H1 (cell line): ENCODE data around the gene VWA3B. TPM values are rescaled to one million over a fixed set of nuclear protein-coding genes. Genes with fewer than 3 reads are reported as not detected.

Experiments
- CTCF ChIA-PET: fragments of 300-600 bp; sonication (Branson Sonifier 250); formaldehyde crosslinking; loops from one replicate; lab custom pipeline; 2021; ENCODE audit not compliant: partially characterized antibody; lab: Charles Lee
- POLR2A ChIA-PET: fragments of 300-600 bp; sonication (Branson Sonifier 250); formaldehyde crosslinking; loops from one replicate; lab custom pipeline; 2021; ENCODE audit warnings: inconsistent platforms; ENCODE audit not compliant: partially characterized antibody; lab: Charles Lee
- DNase-seq, 2 experiments: peaks; one replicate each; pipeline versions ENCODE4 v3.0.0 to v3.0.0-alpha.2; 2010 to 2022; ENCODE audit warnings: low spot score in 2 of 2, low read depth in 1 of 2, mixed read lengths in 1 of 2
- FAIRE-seq: peaks from 2 replicates; lab custom pipeline; 2011; peaks lifted over from hg19 to GRCh38; lab: Jason Lieb, UNC
- H2AFZ ChIP-seq: 2 replicates; pipeline ENCODE4 v1.8.1; 2012; ENCODE audit warnings: low read length, inconsistent platforms
- H2AK5ac ChIP-seq: 2 replicates; pipeline ENCODE4 v1.6.1; 2013; ENCODE audit warnings: low read depth, low read length
- H2BK120ac ChIP-seq: replicated peaks from 2 replicates; pipeline ENCODE3; 2013; ENCODE audit warnings: low read depth, low read length, inconsistent platforms
- H2BK12ac ChIP-seq: 2 replicates; pipeline ENCODE4 v1.6.1; 2013; ENCODE audit warnings: low read depth, low read length
- H2BK15ac ChIP-seq: 2 replicates; pipeline ENCODE4 v1.6.1; 2013; ENCODE audit warnings: low read length
- H2BK20ac ChIP-seq: 2 replicates; pipeline ENCODE4 v1.6.1; 2013; ENCODE audit warnings: low read length
- H2BK5ac ChIP-seq: 2 replicates; pipeline ENCODE4 v1.6.1; 2013; ENCODE audit warnings: low read depth, low read length
- H3K14ac ChIP-seq: 2 replicates; pipeline ENCODE4 v1.6.1; 2013; ENCODE audit warnings: inconsistent platforms; ENCODE audit not compliant: insufficient read length
- H3K18ac ChIP-seq: 2 replicates; pipeline ENCODE4 v1.6.1; 2013; ENCODE audit warnings: low read length; ENCODE audit errors: extremely low read depth
- H3K23ac ChIP-seq: 2 replicates; pipeline ENCODE4 v1.6.1; 2013; ENCODE audit warnings: inconsistent platforms; ENCODE audit not compliant: insufficient read length
- H3K23me2 ChIP-seq: 2 replicates; pipeline ENCODE4 v1.6.1; 2013; ENCODE audit warnings: low read depth, low read length
- H3K27ac ChIP-seq: 2 replicates; pipeline ENCODE4 v1.6.1; 2011; ENCODE audit warnings: low read depth, low read length, inconsistent platforms
- H3K27me3 ChIP-seq, 4 experiments: replicated peaks in 1 of 4; 1 replicate in 1 of 4; 2 replicates in 3 of 4; pipeline versions ENCODE4 v1.6.1 to v1.8.1; 2011 to 2013; ENCODE audit warnings: low read length in 3 of 4, mild to moderate bottlenecking in 3 of 4, inconsistent platforms in 2 of 4, mixed read lengths in 2 of 4, moderate library complexity in 1 of 4; ENCODE audit not compliant: control insufficient read depth in 3 of 4, insufficient read depth in 3 of 4; ENCODE audit errors: extremely low read depth in 1 of 4
- H3K36me3 ChIP-seq, 4 experiments: 2 replicates each; pipeline versions ENCODE4 v1.6.1 to v1.8.1; 2011 to 2013; ENCODE audit warnings: mild to moderate bottlenecking in 4 of 4, low read length in 3 of 4, moderate library complexity in 2 of 4, control low read depth in 1 of 4, inconsistent platforms in 1 of 4; ENCODE audit not compliant: insufficient read depth in 4 of 4, control insufficient read depth in 2 of 4
- H3K4ac ChIP-seq: replicated peaks from 2 replicates; pipeline ENCODE3; 2013; ENCODE audit warnings: low read length, low read depth, mixed read lengths, inconsistent platforms; ENCODE audit not compliant: insufficient read length
- H3K4me1 ChIP-seq, 4 experiments: replicated peaks in 1 of 4; 1 replicate in 1 of 4; 2 replicates in 3 of 4; pipeline versions ENCODE4 v1.6.1 to v1.8.1; 2011 to 2013; ENCODE audit warnings: low read length in 3 of 4, inconsistent platforms in 2 of 4, mixed read lengths in 1 of 4; ENCODE audit not compliant: insufficient read depth in 4 of 4, control insufficient read depth in 3 of 4
- H3K4me2 ChIP-seq, 2 experiments: 2 replicates each; pipeline versions ENCODE4 v1.6.1 to v1.8.1; 2011 to 2013; ENCODE audit warnings: low read depth in 2 of 2, low read length in 2 of 2, control low read depth in 1 of 2, inconsistent platforms in 1 of 2, mild to moderate bottlenecking in 1 of 2; ENCODE audit not compliant: insufficient read depth in 1 of 2
- H3K4me3 ChIP-seq, 4 experiments: fragments of 200-600, 300-600 bp in 1 of 4; sonication (generic), shearing (Covaris generic), sonication (Bioruptor Twin) in 1 of 4; 2 replicates each; pipeline versions ENCODE4 v1.5.1 to v1.8.1; 2011 to 2016; ENCODE audit warnings: low read length in 4 of 4, low read depth in 3 of 4, control low read depth in 2 of 4, inconsistent platforms in 2 of 4, mild to moderate bottlenecking in 2 of 4, mixed read lengths in 1 of 4, moderate library complexity in 1 of 4; ENCODE audit not compliant: insufficient read depth in 2 of 4; ENCODE audit errors: extremely low read depth in 1 of 4
- H3K56ac ChIP-seq: replicated peaks from 2 replicates; pipeline ENCODE3; 2013; ENCODE audit warnings: low read depth, mild to moderate bottlenecking, mixed read lengths, low read length, inconsistent platforms; ENCODE audit not compliant: insufficient read length
- H3K79me1 ChIP-seq: 2 replicates; pipeline ENCODE4 v1.6.1; 2013; ENCODE audit warnings: low read depth, low read length, control low read depth
- H3K79me2 ChIP-seq, 2 experiments: 2 replicates each; pipeline versions ENCODE4 v1.6.1 to v1.8.1; 2012 to 2013; ENCODE audit warnings: low read length in 2 of 2, mild to moderate bottlenecking in 2 of 2, inconsistent platforms in 1 of 2; ENCODE audit not compliant: insufficient read depth in 2 of 2, control insufficient read depth in 1 of 2
- H3K9ac ChIP-seq, 4 experiments: replicated peaks in 1 of 4; 1 replicate in 1 of 4; 2 replicates in 3 of 4; pipeline versions ENCODE4 v1.6.1 to v1.8.1; 2011 to 2013; ENCODE audit warnings: low read depth in 3 of 4, low read length in 3 of 4, control low read depth in 2 of 4, mild to moderate bottlenecking in 2 of 4, moderate library complexity in 2 of 4, inconsistent platforms in 1 of 4; ENCODE audit errors: extremely low read depth in 1 of 4
- H3K9me3 ChIP-seq, 2 experiments: 2 replicates each; pipeline versions ENCODE4 v1.6.1 to v1.8.1; 2012 to 2013; ENCODE audit warnings: mild to moderate bottlenecking in 2 of 2, moderate library complexity in 2 of 2, control low read depth in 1 of 2, inconsistent platforms in 1 of 2, low read depth in 1 of 2, low read length in 1 of 2, mixed read lengths in 1 of 2; ENCODE audit not compliant: insufficient read depth in 2 of 2
- H4K20me1 ChIP-seq, 2 experiments: replicated peaks in 1 of 2; 2 replicates each; pipeline versions ENCODE3 to v1.8.1; 2011 to 2013; ENCODE audit warnings: inconsistent platforms in 2 of 2, low read length in 2 of 2, mild to moderate bottlenecking in 1 of 2; ENCODE audit not compliant: insufficient read depth in 2 of 2, control insufficient read depth in 1 of 2
- H4K5ac ChIP-seq: 2 replicates; pipeline ENCODE4 v1.6.1; 2013; ENCODE audit warnings: low read length, low read depth, mixed read lengths, inconsistent platforms; ENCODE audit not compliant: insufficient read length
- H4K8ac ChIP-seq: 2 replicates; pipeline ENCODE4 v1.8.0; 2013; ENCODE audit warnings: mild to moderate bottlenecking, moderate library complexity, low read length, inconsistent platforms; ENCODE audit not compliant: insufficient read depth; ENCODE audit errors: extremely low read depth
- H4K91ac ChIP-seq: replicated peaks from 2 replicates; pipeline ENCODE3; 2013; ENCODE audit warnings: low read length, mixed read lengths, inconsistent platforms; ENCODE audit not compliant: insufficient read length
- CBX5 ChIP-seq: fragments of 300-800, 300-1000 bp; sonication (generic); IDR thresholded peaks from 2 replicates; pipeline ENCODE4 v1.7.1; 2016; ENCODE audit warnings: antibody characterized with exemption, low read length, low read depth
- CBX8 ChIP-seq: fragments of 300-800, 300-1000 bp; sonication (generic); IDR thresholded peaks from 2 replicates; pipeline ENCODE4 v1.7.1; 2016; ENCODE audit warnings: low read depth, low read length, borderline replicate concordance
- CEBPB ChIP-seq: IDR thresholded peaks from 2 replicates; pipeline ENCODE4 v1.6.1; 2012; ENCODE audit warnings: low read depth, low read length
- EZH2 ChIP-seq: fragments of 200-600 bp; sonication (generic); IDR thresholded peaks from 2 replicates; pipeline ENCODE4 v1.7.1; 2012; ENCODE audit warnings: low read depth, mild to moderate bottlenecking, moderate library complexity, low read length, inconsistent platforms; ENCODE audit not compliant: severe bottlenecking
- KDM4A ChIP-seq: IDR thresholded peaks from one replicate; pipeline ENCODE4 v1.7.1; 2012; ENCODE audit warnings: low read depth, mild to moderate bottlenecking, moderate library complexity, low read length, inconsistent platforms; ENCODE audit not compliant: severe bottlenecking
- KDM5A ChIP-seq: fragments of 200-600 bp; IDR thresholded peaks from 2 replicates; pipeline ENCODE4 v1.7.1; 2012; ENCODE audit warnings: mild to moderate bottlenecking, low read length, inconsistent platforms, mixed read lengths
- MAFK ChIP-seq: IDR thresholded peaks from 2 replicates; pipeline ENCODE4 v1.6.1; 2012; ENCODE audit warnings: low read depth, mild to moderate bottlenecking, improper control_type of control experiment, low read length
- POLR2AphosphoS5 ChIP-seq: IDR thresholded peaks from 2 replicates; pipeline ENCODE4 v1.6.1; 2011; ENCODE audit warnings: low read depth, low read length
- POU5F1 ChIP-seq: IDR thresholded peaks from 2 replicates; pipeline ENCODE4 v1.6.1; 2011; ENCODE audit warnings: low read depth, mild to moderate bottlenecking, low read length, moderate library complexity
- SIRT6 ChIP-seq: IDR thresholded peaks from one replicate; pipeline ENCODE4 v1.7.1; 2012; ENCODE audit warnings: low read length, inconsistent platforms
- SIX5 ChIP-seq: IDR thresholded peaks from 2 replicates; pipeline ENCODE4 v1.6.1; 2011; ENCODE audit warnings: mild to moderate bottlenecking, low read depth, low read length
- SP1 ChIP-seq: IDR thresholded peaks from 2 replicates; pipeline ENCODE4 v1.6.1; 2011; ENCODE audit warnings: low read depth, low read length
- TCF12 ChIP-seq: IDR thresholded peaks from 2 replicates; pipeline ENCODE4 v1.6.1; 2011; ENCODE audit warnings: low read depth, mild to moderate bottlenecking, low read length
- polyA plus RNA-seq, 7 experiments: library from polyadenylated mRNA; depleted of rRNA in 3 of 7; stranded (reverse) in 5 of 7; unstranded in 2 of 7; fragments of >200 nt in 5 of 7; fragments of 200-250 nt in 2 of 7; gene quantifications; 1 replicate in 5 of 7; 2 replicates in 1 of 7; 4 replicates in 1 of 7; pipeline versions ENCODE4 v1.2.1 to v1.2.3, GENCODE V29; 2011 to 2013; ENCODE audit warnings: missing spikeins in 2 of 7, mixed read lengths in 2 of 7
- total RNA-seq: library from RNA; stranded (reverse); fragmentation: NEBNext Ultra II Directional; extraction: Animal tissue kit (Norgen Biotek cat#: 25700); gene quantifications from 2 replicates; pipeline ENCODE4 v1.2.1, GENCODE V29; 2021

Gene VWA3B
- total and polyA plus RNA-seq, 2 of the 8 experiments (the other 6 are each of a cell fraction or from before 2014, with no cell fraction given), result not detected

DNA sequence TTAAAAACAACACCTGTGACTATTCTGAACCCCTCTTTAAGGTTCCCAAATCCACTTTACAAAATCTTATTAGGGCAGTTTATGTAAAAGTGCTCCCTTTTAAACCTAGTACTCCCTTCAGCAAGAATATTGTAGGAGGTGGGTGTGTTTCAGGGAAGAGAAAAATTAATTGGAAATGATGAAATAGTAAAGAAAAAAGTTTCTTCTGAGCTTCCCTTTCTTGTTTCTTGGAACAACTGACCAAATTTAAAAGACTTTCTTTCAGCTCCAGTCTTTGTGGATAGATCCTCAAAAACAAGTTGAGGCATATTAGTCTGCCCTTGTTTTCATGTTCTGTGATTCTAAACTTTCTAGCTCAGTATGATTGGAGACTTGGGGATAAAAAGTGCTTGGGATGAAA lies 3.0 kb downstream of the VWA3B start:
- Histone ChIP-seq H2AK5ac (no peak overlapping the region), H4K5ac (no peak overlapping the region), H2BK20ac (no peak overlapping the region), H3K18ac (no peak overlapping the region)
- TF ChIP-seq POLR2AphosphoS5 (no peak), SP1 (no peak), KDM4A (no peak), SIX5 (no peak), CBX8 (no peak), MAFK (no peak), POU5F1 (no peak), KDM5A (no peak), EZH2 (no peak), TCF12 (no peak), CBX5 (no peak), SIRT6 (no peak), CEBPB (no peak)
- TF ChIP-seq, all 59 proteins: peak for 0
- ChIA-PET CTCF (interaction anchor here (1.1 kb wide), 1 partner anchor 283 kb away, joined by 4 read pairs; no protein-coding TSS in a partner anchor), POLR2A (no interaction called here)
- Histone ChIP-seq H3K4me2 (no peak overlapping the region), H3K27ac (no peak overlapping the region), H3K4me3 (no peak overlapping the region), H3K79me2 (no peaks in the 10 kb centered on the region), H3K14ac (no peak overlapping the region), H3K4me1 (peaks cover 0 to 4% (median under 1%) of the 10 kb centered on the region in 4 experiments; a peak in 1 of 7 replicates), H3K9ac (no peak overlapping the region), H3K36me3 (no peaks in the 10 kb centered on the region), H3K79me1 (no peaks in the 10 kb centered on the region), H2AFZ (no peak overlapping the region), H2BK120ac (no peak overlapping the region), H2BK12ac (no peak overlapping the region), H3K56ac (no peak overlapping the region), H3K9me3 (no peaks in the 10 kb centered on the region), H3K23ac (no peak overlapping the region), H3K23me2 (peaks cover 9% of the 10 kb centered on the region; the same call in 1 of the 2 replicates), H4K8ac (no peak overlapping the region), H3K27me3 (peaks cover 9 to 24% (median 21%) of the 10 kb centered on the region in 4 experiments), H4K91ac (no peak overlapping the region), H2BK15ac (no peak overlapping the region), H3K4ac (no peak overlapping the region), H2BK5ac (no peak overlapping the region), H4K20me1 (no peaks in the 10 kb centered on the region)
- FAIRE-seq, result no peak
- DNase-seq, result no peak
